ENCODE measurements around the gene ADGRF5. TPM values are rescaled to one million over a fixed set of nuclear protein-coding genes. Genes with fewer than 3 reads are reported as not detected.

ADGRF5 gene
- total and polyA plus RNA-seq, 2 donors (not counting 3 experiments of a cell fraction or from before 2014, with no cell fraction given): 26.3 to 50.0 TPM

DNA sequence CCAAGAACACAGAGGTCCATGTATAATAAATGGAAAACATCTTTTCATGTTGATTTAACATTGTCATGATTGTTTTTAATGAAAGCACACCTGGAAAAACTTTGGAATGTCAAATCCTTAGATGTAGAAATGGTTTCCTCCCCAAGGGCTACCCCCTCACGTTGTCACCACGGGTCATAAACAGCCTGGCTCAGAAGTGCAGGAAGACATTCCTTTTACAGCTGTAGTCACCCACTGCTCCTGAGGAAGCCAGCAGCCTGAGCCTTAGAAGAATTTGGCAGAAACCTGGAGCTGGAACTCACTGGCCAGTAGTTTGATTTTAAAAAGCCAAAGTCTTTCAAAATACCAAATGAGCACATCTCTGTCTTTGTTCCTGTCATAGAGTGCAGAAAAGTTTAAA lies 23.7 kb downstream of the ADGRF5 start:
- H2AFZ ChIP-seq (ENCODE audit: low read depth, low read length): no peak overlapping the region
- peaks cover 22% of the 10 kb centered on the region for H3K4me1 ChIP-seq (ENCODE audit: control insufficient read depth, extremely low read depth, insufficient read depth, low read length)
- TF ChIP-seq JUN (IDR thresholded peaks at IDR 0.05; ENCODE audit: borderline replicate concordance, insufficient read depth, insufficient read length, low read depth) (no peak), GATA2 (IDR thresholded peaks at IDR 0.05; ENCODE audit: insufficient read depth, insufficient read length, low read depth, low read length) (no peak), MYC (IDR thresholded peaks at IDR 0.05; ENCODE audit: low read depth, low read length) (no peak), FOS (IDR thresholded peaks at IDR 0.05; ENCODE audit: borderline replicate concordance, insufficient read depth, low read length) (no peak), EZH2 (IDR thresholded peaks at IDR 0.05; ENCODE audit: borderline replicate concordance, low read depth, low read length, severe bottlenecking) (no peak), POLR2A (IDR thresholded peaks at IDR 0.05; ENCODE audit: low read depth, low read length) (no peak), POLR2AphosphoS5 (IDR thresholded peaks at IDR 0.05; ENCODE audit: insufficient read depth, low read depth, low read length) (no peak)
- TF ChIP-seq, protein P1, sequence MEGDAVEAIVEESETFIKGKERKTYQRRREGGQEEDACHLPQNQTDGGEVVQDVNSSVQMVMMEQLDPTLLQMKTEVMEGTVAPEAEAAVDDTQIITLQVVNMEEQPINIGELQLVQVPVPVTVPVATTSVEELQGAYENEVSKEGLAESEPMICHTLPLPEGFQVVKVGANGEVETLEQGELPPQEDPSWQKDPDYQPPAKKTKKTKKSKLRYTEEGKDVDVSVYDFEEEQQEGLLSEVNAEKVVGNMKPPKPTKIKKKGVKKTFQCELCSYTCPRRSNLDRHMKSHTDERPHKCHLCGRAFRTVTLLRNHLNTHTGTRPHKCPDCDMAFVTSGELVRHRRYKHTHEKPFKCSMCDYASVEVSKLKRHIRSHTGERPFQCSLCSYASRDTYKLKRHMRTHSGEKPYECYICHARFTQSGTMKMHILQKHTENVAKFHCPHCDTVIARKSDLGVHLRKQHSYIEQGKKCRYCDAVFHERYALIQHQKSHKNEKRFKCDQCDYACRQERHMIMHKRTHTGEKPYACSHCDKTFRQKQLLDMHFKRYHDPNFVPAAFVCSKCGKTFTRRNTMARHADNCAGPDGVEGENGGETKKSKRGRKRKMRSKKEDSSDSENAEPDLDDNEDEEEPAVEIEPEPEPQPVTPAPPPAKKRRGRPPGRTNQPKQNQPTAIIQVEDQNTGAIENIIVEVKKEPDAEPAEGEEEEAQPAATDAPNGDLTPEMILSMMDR (IDR thresholded peaks at IDR 0.05; ENCODE audit: extremely low read depth in 1 of 2, insufficient read depth in 1 of 2, low read depth in 1 of 2, low read length in 2 of 2): no peak
- TF ChIP-seq, protein P2, sequence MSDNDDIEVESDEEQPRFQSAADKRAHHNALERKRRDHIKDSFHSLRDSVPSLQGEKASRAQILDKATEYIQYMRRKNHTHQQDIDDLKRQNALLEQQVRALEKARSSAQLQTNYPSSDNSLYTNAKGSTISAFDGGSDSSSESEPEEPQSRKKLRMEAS (IDR thresholded peaks at IDR 0.05; ENCODE audit: insufficient read depth, insufficient read length): no peak
- H3K4me3 ChIP-seq (replicated peaks in 1 of 3; ENCODE audit: insufficient read depth in 1 of 3, low read depth in 1 of 3, low read length in 3 of 3): no peak overlapping the region
- BruUV-seq (replicated peaks): no TSS peak
- no peak overlapping the region for H3K4me2 ChIP-seq (ENCODE audit: insufficient read depth, low read length)
- no peak overlapping the region for H3K9ac ChIP-seq (replicated peaks; ENCODE audit: extremely low read depth, insufficient read depth, low read length)
- H3K27me3 ChIP-seq (ENCODE audit: control insufficient read depth in 2 of 2, insufficient read depth in 2 of 2, low read length in 2 of 2): no peaks in the 10 kb centered on the region
- H3K9me1 ChIP-seq (replicated peaks; ENCODE audit: control insufficient read depth, extremely low read depth, insufficient read depth, low read length): no peaks in the 10 kb centered on the region
- H3K9me3 ChIP-seq (replicated peaks; ENCODE audit: control insufficient read depth, insufficient read depth, low read length): no peaks in the 10 kb centered on the region
- dilution Hi-C loops (cut with MboI; ENCODE audit: extremely low pct_ligation_motif_present, low sequenced_read_pairs) (no loop called here), intact Hi-C loops (cut with micrococcal nuclease) (no loop called here)
- no peak for FAIRE-seq
- H3K36me3 ChIP-seq (ENCODE audit: control insufficient read depth in 2 of 2, extremely low read depth in 1 of 2, insufficient read depth in 2 of 2, low read length in 2 of 2): peaks cover 0 to 4% of the 10 kb centered on the region in 2 experiments
- H4K20me1 ChIP-seq (replicated peaks; ENCODE audit: control insufficient read depth, extremely low read depth, insufficient read depth, low read length): no peaks in the 10 kb centered on the region
- DNase-seq (ENCODE audit: low read depth, low spot score): no peak
- POLR2A ChIA-PET: no interaction called here
- H3K79me2 ChIP-seq (ENCODE audit: control insufficient read depth, insufficient read depth, low read length): no peaks in the 10 kb centered on the region
- CTCF ChIA-PET: no interaction called here
- no peak overlapping the region for H3K27ac ChIP-seq (ENCODE audit: insufficient read depth, low read depth, low read length)
